Loucy (cell line): ENCODE results near the gene GTF2IRD1.
"Not testable (repeated sequence)": the region's sequence is repeated elsewhere in the genome, so short reads cannot be mapped to it uniquely, and the experiment has no call there.

Experiments
- H2AFZ ChIP-seq: fragments of 200-600 bp; sonication (generic); 2 replicates; pipeline ENCODE4 v1.6.0; 2016; ENCODE audit warnings: antibody characterized with exemption, mild to moderate bottlenecking, low read length, moderate library complexity
- H3F3A ChIP-seq: fragments of 200-600 bp; 2 replicates; pipeline ENCODE4 v1.6.0; 2016; ENCODE audit warnings: antibody characterized with exemption, low read depth, mild to moderate bottlenecking
- H3K27me3 ChIP-seq: fragments of 200-600 bp; sonication (generic); 2 replicates; pipeline ENCODE4 v1.6.1; 2014; ENCODE audit warnings: low read length, mild to moderate bottlenecking; ENCODE audit not compliant: insufficient read depth, poor library complexity, severe bottlenecking
- H3K36me3 ChIP-seq: fragments of 200-600 bp; sonication (generic); 2 replicates; pipeline ENCODE4 v1.6.1; 2016; ENCODE audit warnings: low read length; ENCODE audit not compliant: insufficient read depth
- H3K4me1 ChIP-seq: fragments of 200-600 bp; sonication (generic); 2 replicates; pipeline ENCODE4 v1.5.1; 2014; ENCODE audit warnings: low read length, mild to moderate bottlenecking; ENCODE audit not compliant: insufficient read depth, poor library complexity, severe bottlenecking
- H3K4me2 ChIP-seq: fragments of 200-600 bp; sonication (generic); 2 replicates; pipeline ENCODE4 v1.6.0; 2014; ENCODE audit warnings: antibody characterized with exemption, low read length, low read depth, mild to moderate bottlenecking; ENCODE audit not compliant: poor library complexity, severe bottlenecking
- H3K4me3 ChIP-seq: fragments of 200-600 bp; sonication (generic); 2 replicates; pipeline ENCODE4 v1.5.1; 2014; ENCODE audit warnings: low read length, mild to moderate bottlenecking, mixed read lengths; ENCODE audit not compliant: poor library complexity, severe bottlenecking
- H3K79me2 ChIP-seq: fragments of 200-600 bp; sonication (generic); 2 replicates; pipeline ENCODE4 v1.6.1; 2014; ENCODE audit warnings: low read length; ENCODE audit not compliant: insufficient read depth
- H3K9ac ChIP-seq: fragments of 200-600 bp; sonication (generic); 2 replicates; pipeline ENCODE4 v1.6.0; 2014; ENCODE audit warnings: mild to moderate bottlenecking, low read depth, low read length, moderate library complexity; ENCODE audit not compliant: poor library complexity, severe bottlenecking
- H3K9me2 ChIP-seq: fragments of 200-600 bp; sonication (generic); replicated peaks from 2 replicates; pipeline ENCODE4 v1.6.1; 2016; ENCODE audit warnings: low read depth, low read length, mixed read lengths
- H3K9me3 ChIP-seq: fragments of 200-600 bp; sonication (generic); 2 replicates; pipeline ENCODE4 v1.6.1; 2014; ENCODE audit warnings: mild to moderate bottlenecking, antibody characterized with exemption, low read length, low read depth; ENCODE audit not compliant: insufficient read depth
- H4K20me1 ChIP-seq: fragments of 200-600 bp; sonication (generic); 2 replicates; pipeline ENCODE4 v1.6.0; 2014; ENCODE audit warnings: antibody characterized with exemption, low read length, mild to moderate bottlenecking; ENCODE audit not compliant: insufficient read depth, poor library complexity, severe bottlenecking
- CTCF ChIP-seq: fragments of 200-600 bp; sonication (generic); conservative IDR thresholded peaks from 2 replicates; pipeline ENCODE4 v1.5.1; 2014; ENCODE audit warnings: mild to moderate bottlenecking, antibody characterized with exemption, low read length
- EZH2phosphoT487 ChIP-seq: fragments of 200-600 bp; IDR thresholded peaks from 2 replicates; pipeline ENCODE4 v1.6.1; 2018; ENCODE audit warnings: antibody characterized with exemption, mild to moderate bottlenecking, moderate library complexity, borderline replicate concordance

Gene GTF2IRD1

GRCh38 chr7:74428023-74428422 lies 25.7 kb upstream of the GTF2IRD1 start:
- Histone ChIP-seq H3K79me2 (no peaks in the 10 kb centered on the region), H3K4me2 (no peak overlapping the region), H3K9me2 (no peaks in the 10 kb centered on the region), H3K27me3 (no peaks in the 10 kb centered on the region), H3K4me3 (no peak overlapping the region), H3K36me3 (no peaks in the 10 kb centered on the region), H3F3A (no peaks in the 10 kb centered on the region), H3K4me1 (no peaks in the 10 kb centered on the region), H3K9ac (no peak overlapping the region), H4K20me1 (no peaks in the 10 kb centered on the region), H3K9me3 (no peaks in the 10 kb centered on the region), H2AFZ (no peak overlapping the region)
- TF ChIP-seq CTCF (no peak), EZH2phosphoT487 (no peak)

GRCh38 chr7:74429153-74429747 lies 24.5 kb upstream of the GTF2IRD1 start:
- no peak overlapping the region for H3K4me3 ChIP-seq
- no peaks in the 10 kb centered on the region for H4K20me1 ChIP-seq
- no peaks in the 10 kb centered on the region for H3F3A ChIP-seq
- TF ChIP-seq CTCF (no peak), EZH2phosphoT487 (no peak)
- no peaks in the 10 kb centered on the region for H3K9me2 ChIP-seq
- H3K36me3 ChIP-seq: no peaks in the 10 kb centered on the region
- no peak overlapping the region for H2AFZ ChIP-seq
- H3K4me2 ChIP-seq: no peak overlapping the region
- no peaks in the 10 kb centered on the region for H3K4me1 ChIP-seq
- H3K9ac ChIP-seq: no peak overlapping the region
- no peaks in the 10 kb centered on the region for H3K27me3 ChIP-seq
- no peaks in the 10 kb centered on the region for H3K79me2 ChIP-seq
- no peaks in the 10 kb centered on the region for H3K9me3 ChIP-seq

- not testable (repeated sequence) for H3F3A ChIP-seq, H3K4me3 ChIP-seq, H3K4me2 ChIP-seq, H4K20me1 ChIP-seq, H3K4me1 ChIP-seq, H3K27me3 ChIP-seq, H3K9ac ChIP-seq, H2AFZ ChIP-seq, H3K79me2 ChIP-seq, H3K9me3 ChIP-seq, H3K9me2 ChIP-seq, H3K36me3 ChIP-seq
Observed at GRCh38 chr7:74430409-74430808, 23.3 kb upstream of the GTF2IRD1 start.

DNA sequence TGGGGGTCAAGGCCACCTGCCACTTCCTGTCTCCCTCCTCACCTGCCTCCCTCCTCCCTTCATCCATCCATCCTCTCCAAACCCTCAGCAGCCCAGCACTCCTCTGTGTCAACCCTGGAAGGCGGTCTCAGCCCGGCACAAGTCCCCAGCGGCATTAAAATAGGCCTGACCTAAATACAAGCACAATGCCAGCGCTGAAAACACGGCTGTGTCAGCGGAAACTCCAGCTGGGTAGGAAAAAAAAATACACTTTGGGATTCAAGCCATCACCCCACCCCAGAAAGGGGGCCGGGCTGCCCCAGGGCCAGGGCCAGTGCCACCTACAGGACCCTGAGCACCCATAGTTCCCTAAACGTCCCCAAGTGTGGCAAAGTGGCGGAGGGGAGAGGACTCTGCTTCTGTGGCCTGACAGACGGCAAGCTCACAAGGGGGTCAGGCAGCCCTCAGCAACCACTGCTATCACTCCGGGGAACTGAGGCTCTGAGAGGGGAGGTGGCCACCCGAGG lies 22.7 kb upstream of the GTF2IRD1 start:
- TF ChIP-seq EZH2phosphoT487: no peak
- TF ChIP-seq CTCF: no peak
- no peak overlapping the region for H3K9ac ChIP-seq
- no peak overlapping the region for H3K4me3 ChIP-seq

DNA sequence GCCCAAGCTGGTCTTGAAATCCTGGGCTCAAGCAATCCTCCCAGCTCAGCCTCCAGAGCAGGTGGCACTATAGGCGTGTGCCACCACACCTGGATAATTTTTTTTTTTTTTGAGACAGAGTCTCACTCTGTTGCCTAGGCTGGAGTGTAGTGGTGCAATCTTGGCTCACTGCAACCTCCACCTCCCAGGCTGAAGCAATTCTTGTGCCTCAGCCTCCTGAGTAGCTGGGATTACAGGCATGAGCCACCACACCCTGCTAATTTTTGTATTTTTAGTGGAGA lies 16.5 kb upstream of the GTF2IRD1 start:
- H3F3A ChIP-seq, H2AFZ ChIP-seq, H3K36me3 ChIP-seq, H3K9me2 ChIP-seq, H3K27me3 ChIP-seq, H3K4me3 ChIP-seq, H3K4me2 ChIP-seq, H3K4me1 ChIP-seq, H3K79me2 ChIP-seq, H3K9ac ChIP-seq, H4K20me1 ChIP-seq, H3K9me3 ChIP-seq: not testable (repeated sequence)

More for the DNA sequence above, 22.7 kb upstream of the GTF2IRD1 start:
- no peaks in the 10 kb centered on the region for H3K36me3 ChIP-seq
- H3F3A ChIP-seq: no peaks in the 10 kb centered on the region
- no peak overlapping the region for H3K4me2 ChIP-seq
- no peaks in the 10 kb centered on the region for H3K79me2 ChIP-seq
- H3K9me2 ChIP-seq: no peaks in the 10 kb centered on the region
- H3K27me3 ChIP-seq: no peaks in the 10 kb centered on the region
- H3K9me3 ChIP-seq: no peaks in the 10 kb centered on the region
- H4K20me1 ChIP-seq: no peaks in the 10 kb centered on the region
- H3K4me1 ChIP-seq: no peaks in the 10 kb centered on the region
- H2AFZ ChIP-seq: no peak overlapping the region
